H1 (cell line): ENCODE measurements around the gene TRABD2B. TPM values are rescaled to one million over a fixed set of nuclear protein-coding genes. Genes with fewer than 3 reads are reported as not detected.

Experiments
- CTCF ChIA-PET: fragments of 300-600 bp; sonication (Branson Sonifier 250); formaldehyde crosslinking; loops from one replicate; lab custom pipeline; 2021; ENCODE audit not compliant: partially characterized antibody; lab: Charles Lee
- POLR2A ChIA-PET: fragments of 300-600 bp; sonication (Branson Sonifier 250); formaldehyde crosslinking; loops from one replicate; lab custom pipeline; 2021; ENCODE audit warnings: inconsistent platforms; ENCODE audit not compliant: partially characterized antibody; lab: Charles Lee
- DNase-seq, 2 experiments: peaks; one replicate each; pipeline versions ENCODE4 v3.0.0 to v3.0.0-alpha.2; 2010 to 2022; ENCODE audit warnings: low spot score in 2 of 2, low read depth in 1 of 2, mixed read lengths in 1 of 2
- FAIRE-seq: peaks from 2 replicates; lab custom pipeline; 2011; peaks lifted over from hg19 to GRCh38; lab: Jason Lieb, UNC
- H2AFZ ChIP-seq: 2 replicates; pipeline ENCODE4 v1.8.1; 2012; ENCODE audit warnings: low read length, inconsistent platforms
- H2AK5ac ChIP-seq: 2 replicates; pipeline ENCODE4 v1.6.1; 2013; ENCODE audit warnings: low read depth, low read length
- H2BK120ac ChIP-seq: replicated peaks from 2 replicates; pipeline ENCODE3; 2013; ENCODE audit warnings: low read depth, low read length, inconsistent platforms
- H2BK12ac ChIP-seq: 2 replicates; pipeline ENCODE4 v1.6.1; 2013; ENCODE audit warnings: low read depth, low read length
- H2BK15ac ChIP-seq: 2 replicates; pipeline ENCODE4 v1.6.1; 2013; ENCODE audit warnings: low read length
- H2BK20ac ChIP-seq: 2 replicates; pipeline ENCODE4 v1.6.1; 2013; ENCODE audit warnings: low read length
- H2BK5ac ChIP-seq: 2 replicates; pipeline ENCODE4 v1.6.1; 2013; ENCODE audit warnings: low read depth, low read length
- H3K14ac ChIP-seq: 2 replicates; pipeline ENCODE4 v1.6.1; 2013; ENCODE audit warnings: inconsistent platforms; ENCODE audit not compliant: insufficient read length
- H3K18ac ChIP-seq: 2 replicates; pipeline ENCODE4 v1.6.1; 2013; ENCODE audit warnings: low read length; ENCODE audit errors: extremely low read depth
- H3K23ac ChIP-seq: 2 replicates; pipeline ENCODE4 v1.6.1; 2013; ENCODE audit warnings: inconsistent platforms; ENCODE audit not compliant: insufficient read length
- H3K23me2 ChIP-seq: 2 replicates; pipeline ENCODE4 v1.6.1; 2013; ENCODE audit warnings: low read depth, low read length
- H3K27ac ChIP-seq: 2 replicates; pipeline ENCODE4 v1.6.1; 2011; ENCODE audit warnings: low read depth, low read length, inconsistent platforms
- H3K27me3 ChIP-seq, 4 experiments: replicated peaks in 1 of 4; 1 replicate in 1 of 4; 2 replicates in 3 of 4; pipeline versions ENCODE4 v1.6.1 to v1.8.1; 2011 to 2013; ENCODE audit warnings: low read length in 3 of 4, mild to moderate bottlenecking in 3 of 4, inconsistent platforms in 2 of 4, mixed read lengths in 2 of 4, moderate library complexity in 1 of 4; ENCODE audit not compliant: control insufficient read depth in 3 of 4, insufficient read depth in 3 of 4; ENCODE audit errors: extremely low read depth in 1 of 4
- H3K36me3 ChIP-seq, 4 experiments: 2 replicates each; pipeline versions ENCODE4 v1.6.1 to v1.8.1; 2011 to 2013; ENCODE audit warnings: mild to moderate bottlenecking in 4 of 4, low read length in 3 of 4, moderate library complexity in 2 of 4, control low read depth in 1 of 4, inconsistent platforms in 1 of 4; ENCODE audit not compliant: insufficient read depth in 4 of 4, control insufficient read depth in 2 of 4
- H3K4ac ChIP-seq: replicated peaks from 2 replicates; pipeline ENCODE3; 2013; ENCODE audit warnings: low read length, low read depth, mixed read lengths, inconsistent platforms; ENCODE audit not compliant: insufficient read length
- H3K4me1 ChIP-seq, 4 experiments: replicated peaks in 1 of 4; 1 replicate in 1 of 4; 2 replicates in 3 of 4; pipeline versions ENCODE4 v1.6.1 to v1.8.1; 2011 to 2013; ENCODE audit warnings: low read length in 3 of 4, inconsistent platforms in 2 of 4, mixed read lengths in 1 of 4; ENCODE audit not compliant: insufficient read depth in 4 of 4, control insufficient read depth in 3 of 4
- H3K4me2 ChIP-seq, 2 experiments: 2 replicates each; pipeline versions ENCODE4 v1.6.1 to v1.8.1; 2011 to 2013; ENCODE audit warnings: low read depth in 2 of 2, low read length in 2 of 2, control low read depth in 1 of 2, inconsistent platforms in 1 of 2, mild to moderate bottlenecking in 1 of 2; ENCODE audit not compliant: insufficient read depth in 1 of 2
- H3K4me3 ChIP-seq, 4 experiments: fragments of 200-600, 300-600 bp in 1 of 4; sonication (generic), shearing (Covaris generic), sonication (Bioruptor Twin) in 1 of 4; 2 replicates each; pipeline versions ENCODE4 v1.5.1 to v1.8.1; 2011 to 2016; ENCODE audit warnings: low read length in 4 of 4, low read depth in 3 of 4, control low read depth in 2 of 4, inconsistent platforms in 2 of 4, mild to moderate bottlenecking in 2 of 4, mixed read lengths in 1 of 4, moderate library complexity in 1 of 4; ENCODE audit not compliant: insufficient read depth in 2 of 4; ENCODE audit errors: extremely low read depth in 1 of 4
- H3K56ac ChIP-seq: replicated peaks from 2 replicates; pipeline ENCODE3; 2013; ENCODE audit warnings: low read depth, mild to moderate bottlenecking, mixed read lengths, low read length, inconsistent platforms; ENCODE audit not compliant: insufficient read length
- H3K79me1 ChIP-seq: 2 replicates; pipeline ENCODE4 v1.6.1; 2013; ENCODE audit warnings: low read depth, low read length, control low read depth
- H3K79me2 ChIP-seq, 2 experiments: 2 replicates each; pipeline versions ENCODE4 v1.6.1 to v1.8.1; 2012 to 2013; ENCODE audit warnings: low read length in 2 of 2, mild to moderate bottlenecking in 2 of 2, inconsistent platforms in 1 of 2; ENCODE audit not compliant: insufficient read depth in 2 of 2, control insufficient read depth in 1 of 2
- H3K9ac ChIP-seq, 4 experiments: replicated peaks in 1 of 4; 1 replicate in 1 of 4; 2 replicates in 3 of 4; pipeline versions ENCODE4 v1.6.1 to v1.8.1; 2011 to 2013; ENCODE audit warnings: low read depth in 3 of 4, low read length in 3 of 4, control low read depth in 2 of 4, mild to moderate bottlenecking in 2 of 4, moderate library complexity in 2 of 4, inconsistent platforms in 1 of 4; ENCODE audit errors: extremely low read depth in 1 of 4
- H3K9me3 ChIP-seq, 2 experiments: 2 replicates each; pipeline versions ENCODE4 v1.6.1 to v1.8.1; 2012 to 2013; ENCODE audit warnings: mild to moderate bottlenecking in 2 of 2, moderate library complexity in 2 of 2, control low read depth in 1 of 2, inconsistent platforms in 1 of 2, low read depth in 1 of 2, low read length in 1 of 2, mixed read lengths in 1 of 2; ENCODE audit not compliant: insufficient read depth in 2 of 2
- H4K20me1 ChIP-seq, 2 experiments: replicated peaks in 1 of 2; 2 replicates each; pipeline versions ENCODE3 to v1.8.1; 2011 to 2013; ENCODE audit warnings: inconsistent platforms in 2 of 2, low read length in 2 of 2, mild to moderate bottlenecking in 1 of 2; ENCODE audit not compliant: insufficient read depth in 2 of 2, control insufficient read depth in 1 of 2
- H4K5ac ChIP-seq: 2 replicates; pipeline ENCODE4 v1.6.1; 2013; ENCODE audit warnings: low read length, low read depth, mixed read lengths, inconsistent platforms; ENCODE audit not compliant: insufficient read length
- H4K8ac ChIP-seq: 2 replicates; pipeline ENCODE4 v1.8.0; 2013; ENCODE audit warnings: mild to moderate bottlenecking, moderate library complexity, low read length, inconsistent platforms; ENCODE audit not compliant: insufficient read depth; ENCODE audit errors: extremely low read depth
- H4K91ac ChIP-seq: replicated peaks from 2 replicates; pipeline ENCODE3; 2013; ENCODE audit warnings: low read length, mixed read lengths, inconsistent platforms; ENCODE audit not compliant: insufficient read length
- ASH2L ChIP-seq: fragments of 200-600, 300-600 bp; sonication (generic); IDR thresholded peaks from one replicate; pipeline ENCODE4 v1.7.1; 2017; ENCODE audit warnings: low read length
- EZH2 ChIP-seq: fragments of 200-600 bp; sonication (generic); IDR thresholded peaks from 2 replicates; pipeline ENCODE4 v1.7.1; 2012; ENCODE audit warnings: low read depth, mild to moderate bottlenecking, moderate library complexity, low read length, inconsistent platforms; ENCODE audit not compliant: severe bottlenecking
- GABPA ChIP-seq: IDR thresholded peaks from 2 replicates; pipeline ENCODE4 v1.6.1; 2011; ENCODE audit warnings: mild to moderate bottlenecking, low read length, moderate library complexity, borderline replicate concordance; ENCODE audit not compliant: insufficient read depth
- GTF2F1 ChIP-seq: IDR thresholded peaks from 2 replicates; pipeline ENCODE4 v1.6.1; 2012; ENCODE audit warnings: low read depth, low read length, improper control_type of control experiment, borderline replicate concordance
- JUND ChIP-seq: IDR thresholded peaks from 2 replicates; pipeline ENCODE4 v1.6.1; 2011; ENCODE audit warnings: mild to moderate bottlenecking, improper control_type of control experiment, low read length
- NANOG ChIP-seq: IDR thresholded peaks from 2 replicates; pipeline ENCODE4 v1.6.1; 2011; ENCODE audit warnings: low read length, low read depth, mild to moderate bottlenecking, inconsistent platforms; ENCODE audit not compliant: insufficient read depth, poor library complexity, severe bottlenecking
- PHF8 ChIP-seq: fragments of 200-600 bp; sonication (generic); conservative IDR thresholded peaks from 2 replicates; pipeline ENCODE4 v1.7.1; 2012; ENCODE audit warnings: low read depth, mild to moderate bottlenecking, inconsistent platforms, low read length, moderate library complexity
- RNF2 ChIP-seq: fragments of 200-900, 300-1000 bp; sonication (generic); IDR thresholded peaks from 2 replicates; pipeline ENCODE4 v1.7.1; 2016; ENCODE audit warnings: borderline replicate concordance, low read depth, mild to moderate bottlenecking, antibody characterized with exemption, low read length; ENCODE audit not compliant: poor library complexity, severe bottlenecking; ENCODE audit errors: missing control alignments
- SIX5 ChIP-seq: IDR thresholded peaks from 2 replicates; pipeline ENCODE4 v1.6.1; 2011; ENCODE audit warnings: mild to moderate bottlenecking, low read depth, low read length
- WGBS, 2 experiments: shearing (Covaris generic) in 1 of 2; methylation state at CpG; one replicate each; pipeline versions ENCODE4 v1.1.6 to v1.1.7; 2013 to 2015; ENCODE audit warnings: low lambda C conversion rate in 2 of 2, mixed read lengths in 2 of 2, inconsistent platforms in 1 of 2, low coverage in 1 of 2, missing lambda C conversion rate in 1 of 2; ENCODE audit not compliant: insufficient replicate concordance in 2 of 2, insufficient coverage in 1 of 2, insufficient read length in 1 of 2; ENCODE audit errors: extremely low coverage in 1 of 2, missing lambda C conversion rate in 1 of 2; 5-methylcytosine and 5-hydroxymethylcytosine counted together
- polyA plus RNA-seq, 7 experiments: library from polyadenylated mRNA; depleted of rRNA in 3 of 7; stranded (reverse) in 5 of 7; unstranded in 2 of 7; fragments of >200 nt in 5 of 7; fragments of 200-250 nt in 2 of 7; gene quantifications; 1 replicate in 5 of 7; 2 replicates in 1 of 7; 4 replicates in 1 of 7; pipeline versions ENCODE4 v1.2.1 to v1.2.3, GENCODE V29; 2011 to 2013; ENCODE audit warnings: missing spikeins in 2 of 7, mixed read lengths in 2 of 7
- total RNA-seq: library from RNA; stranded (reverse); fragmentation: NEBNext Ultra II Directional; extraction: Animal tissue kit (Norgen Biotek cat#: 25700); gene quantifications from 2 replicates; pipeline ENCODE4 v1.2.1, GENCODE V29; 2021
- TF ChIP-seq, protein P1 (sequence below): IDR thresholded peaks from 2 replicates; pipeline ENCODE4 v1.6.1; 2012; ENCODE audit warnings: inconsistent platforms

The TRABD2B gene
- total and polyA plus RNA-seq, 2 of the 8 experiments (the other 6 are each of a cell fraction or from before 2014, with no cell fraction given) = 0.95 to 3.4 TPM

DNA sequence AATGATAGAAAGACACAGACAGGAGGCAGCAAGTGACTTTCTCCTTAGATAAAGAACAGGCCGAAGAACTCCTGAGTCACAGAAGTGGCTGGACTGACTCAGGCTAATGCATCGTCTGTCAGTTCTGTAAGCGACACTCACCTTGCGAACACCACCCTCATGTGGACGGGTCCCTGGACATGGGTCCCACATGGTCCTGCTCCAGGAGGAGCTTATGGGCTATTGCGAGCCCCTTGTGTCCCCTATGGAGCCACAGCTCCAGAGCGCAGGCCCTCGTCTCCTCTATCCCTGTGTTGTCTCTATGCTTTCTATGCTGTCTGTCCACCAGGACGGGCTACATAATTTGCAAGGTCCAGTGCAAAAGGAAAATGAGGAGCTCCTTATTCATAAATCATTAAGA lies 85.8 kb downstream of the TRABD2B start:
- H2BK5ac ChIP-seq = peak overlapping the region; percentile 13; the same call in 1 of the 2 replicates
- no peaks in the 10 kb centered on the region for H3K36me3 ChIP-seq
- H3K14ac ChIP-seq = no peak overlapping the region
- H3K4ac ChIP-seq = no peak overlapping the region
- H3K4me3 ChIP-seq = no peak overlapping the region
- ChIA-PET CTCF (interaction anchor here (0.7 to 1.2 kb wide), 4 partner anchors 13 to 156 kb away, joined by 3 read pairs; no protein-coding TSS in a partner anchor), POLR2A (interaction anchor here (0.6 kb wide), 1 partner anchor 117 kb away, joined by 4 read pairs; no protein-coding TSS in a partner anchor)
- no peak overlapping the region for H2BK12ac ChIP-seq
- H2BK20ac ChIP-seq = no peak overlapping the region
- no peak overlapping the region for H4K5ac ChIP-seq
- no peak overlapping the region for H3K9ac ChIP-seq
- no peaks in the 10 kb centered on the region for H3K23me2 ChIP-seq
- no peaks in the 10 kb centered on the region for H4K20me1 ChIP-seq
- no peak overlapping the region for H2BK120ac ChIP-seq
- no peak overlapping the region for H2AK5ac ChIP-seq
- H4K91ac ChIP-seq = no peak overlapping the region
- no peaks in the 10 kb centered on the region for H3K9me3 ChIP-seq
- H3K18ac ChIP-seq = no peak overlapping the region
- H3K27ac ChIP-seq = no peak overlapping the region
- no peak overlapping the region for H2AFZ ChIP-seq
- no peaks in the 10 kb centered on the region for H3K79me2 ChIP-seq
- H3K27me3 ChIP-seq = no peaks in the 10 kb centered on the region
- 86% methylated on average over 9 of the region's 9 CpGs; no CpG with 5 or more reads in 1 of the 2 experiments for WGBS, 2 experiments
- no peak overlapping the region for H3K4me2 ChIP-seq
- no peak overlapping the region for H4K8ac ChIP-seq
- DNase-seq (no peak), FAIRE-seq (no peak)
- H3K56ac ChIP-seq = no peak overlapping the region
- H3K4me1 ChIP-seq = peaks cover 0 to 8% (median 3%) of the 10 kb centered on the region in 4 experiments; a peak in 4 of 7 replicates
- H2BK15ac ChIP-seq = no peak overlapping the region
- H3K79me1 ChIP-seq = no peaks in the 10 kb centered on the region
- no peak overlapping the region for H3K23ac ChIP-seq
- no peak for TF ChIP-seq EZH2
- TF ChIP-seq, protein P1, sequence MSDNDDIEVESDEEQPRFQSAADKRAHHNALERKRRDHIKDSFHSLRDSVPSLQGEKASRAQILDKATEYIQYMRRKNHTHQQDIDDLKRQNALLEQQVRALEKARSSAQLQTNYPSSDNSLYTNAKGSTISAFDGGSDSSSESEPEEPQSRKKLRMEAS = no peak
- no peak for TF ChIP-seq GTF2F1
- no peak for TF ChIP-seq PHF8
- no peak for TF ChIP-seq RNF2
- TF ChIP-seq ASH2L = no peak
- TF ChIP-seq GABPA = no peak
- TF ChIP-seq NANOG = no peak
- TF ChIP-seq SIX5 = no peak
- TF ChIP-seq JUND = no peak
